ENCODE data around the gene EFTUD2.

GRCh38 chr17:44892250-44892649, 7.0 kb downstream of the EFTUD2 start:
- TF ChIP-seq POLR2A (IDR thresholded peaks at IDR 0.05; ENCODE audit: low read length) (no peak), GATA1 (IDR thresholded peaks at IDR 0.05; ENCODE audit: low read depth, low read length) (no peak)
